GM11168 (cell line): ENCODE data around the gene PRDM9.
"Not testable (repeated sequence)": the region's sequence is repeated elsewhere in the genome, so short reads cannot be mapped to it uniquely, and the experiment has no call there.

Experiments
- in situ Hi-C: fragments of 300-500 bp; cut with MboI; formaldehyde crosslinking; loops from one replicate; pipeline ENCODE4 v1.12.0; 2022; ENCODE audit warnings: low sequenced_read_pairs; ENCODE audit not compliant: unreplicated experiment

Gene PRDM9

GRCh38 chr5:23507278-23507685 is at the start of gene PRDM9:
Gene PRDM9, plus strand, starts transcription at chr5:23507609. Its CDS starts 1,425 bp downstream, at chr5:23509034.
- in situ Hi-C loops: no loop called here

GRCh38 chr5:23457780-23458179 is 49.6 kb upstream of the PRDM9 start:
- in situ Hi-C loops: no loop called here

- in situ Hi-C loops: no loop called here
Measured at GRCh38 chr5:23459214-23459613, 48.2 kb upstream of the PRDM9 start.

- in situ Hi-C loops: no loop called here
Measured at GRCh38 chr5:23461576-23461975, 45.8 kb upstream of the PRDM9 start.

GRCh38 chr5:23466401-23466912 is 41.0 kb upstream of the PRDM9 start:
- in situ Hi-C loops: no loop called here

- in situ Hi-C loops: no loop called here
Measured at GRCh38 chr5:23468658-23469057, 38.8 kb upstream of the PRDM9 start.

- in situ Hi-C loops: no loop called here
Measured at GRCh38 chr5:23473915-23474314, 33.5 kb upstream of the PRDM9 start.

GRCh38 chr5:23474315-23474714 is 33.1 kb upstream of the PRDM9 start:
- in situ Hi-C loops: no loop called here

- in situ Hi-C loops: no loop called here
Measured at GRCh38 chr5:23476580-23476979, 30.8 kb upstream of the PRDM9 start.

- in situ Hi-C loops: no loop called here
Measured at GRCh38 chr5:23482642-23483041, 24.8 kb upstream of the PRDM9 start.

- in situ Hi-C loops: no loop called here
Measured at GRCh38 chr5:23483090-23483489, 24.3 kb upstream of the PRDM9 start.

- in situ Hi-C loops: no loop called here
Measured at GRCh38 chr5:23484096-23484495, 23.3 kb upstream of the PRDM9 start.

- in situ Hi-C loops: not testable (repeated sequence)
Measured at GRCh38 chr5:23486227-23486626, 21.2 kb upstream of the PRDM9 start.

GRCh38 chr5:23490993-23491392 is 16.4 kb upstream of the PRDM9 start:
- in situ Hi-C loops: no loop called here

GRCh38 chr5:23494558-23494957 is 12.9 kb upstream of the PRDM9 start:
- in situ Hi-C loops: no loop called here

- in situ Hi-C loops: no loop called here
Measured at GRCh38 chr5:23496576-23496975, 10.8 kb upstream of the PRDM9 start.

- in situ Hi-C loops: no loop called here
Measured at GRCh38 chr5:23506329-23507236, 826 bp upstream of the PRDM9 start.

GRCh38 chr5:23510434-23510833 is 3.0 kb downstream of the PRDM9 start:
- in situ Hi-C loops: not testable (repeated sequence)

- in situ Hi-C loops: no loop called here
Measured at GRCh38 chr5:23522553-23522952, 15.1 kb downstream of the PRDM9 start.

GRCh38 chr5:23523031-23523430 is 15.6 kb downstream of the PRDM9 start:
- in situ Hi-C loops: no loop called here

GRCh38 chr5:23523998-23524397 is 16.6 kb downstream of the PRDM9 start:
- in situ Hi-C loops: no loop called here

- in situ Hi-C loops: no loop called here
Measured at GRCh38 chr5:23525751-23526150, 18.3 kb downstream of the PRDM9 start.
